Endodermal cell (in vitro differentiated cells): ENCODE data around the gene IRF2BP1. TPM values are rescaled to one million over a fixed set of nuclear protein-coding genes. Genes with fewer than 3 reads are reported as not detected.
A peak's percentile ranks its signal among the peaks of the same experiment; 100 is the strongest.

Experiments
- DNase-seq: peaks from one replicate; pipeline ENCODE4 v3.0.0-alpha.2; 2017
- H3K27ac ChIP-seq: 2 replicates; pipeline ENCODE4 v1.5.1; 2013; ENCODE audit warnings: mild to moderate bottlenecking, low read depth, low read length, moderate library complexity
- H3K27me3 ChIP-seq: 2 replicates; pipeline ENCODE4 v1.6.1; 2013; ENCODE audit warnings: mild to moderate bottlenecking, low read length, moderate library complexity; ENCODE audit not compliant: insufficient read depth, control insufficient read depth, poor library complexity, severe bottlenecking
- H3K36me3 ChIP-seq: 2 replicates; pipeline ENCODE4 v1.7.0; 2013; ENCODE audit warnings: mild to moderate bottlenecking, low read length, moderate library complexity; ENCODE audit not compliant: control insufficient read depth, insufficient read depth
- H3K4me1 ChIP-seq: one replicate; pipeline ENCODE4 v1.7.0; 2013; ENCODE audit warnings: low read length; ENCODE audit not compliant: control insufficient read depth, insufficient read depth
- H3K4me3 ChIP-seq: 2 replicates; pipeline ENCODE4 v1.5.1; 2013; ENCODE audit warnings: mild to moderate bottlenecking, low read length, moderate library complexity
- H3K9ac ChIP-seq: 2 replicates; pipeline ENCODE4 v1.6.1; 2013; ENCODE audit warnings: mild to moderate bottlenecking, low read length, moderate library complexity; ENCODE audit not compliant: poor library complexity, severe bottlenecking; ENCODE audit errors: extremely low read depth
- H3K9me3 ChIP-seq: 2 replicates; pipeline ENCODE4 v1.6.1; 2013; ENCODE audit warnings: mild to moderate bottlenecking, low read length, moderate library complexity; ENCODE audit not compliant: control insufficient read depth
- H3K27ac Mint-ChIP-seq: 2 replicates; pipeline ENCODE4 v1.8.0; 2020; ENCODE audit warnings: mixed read lengths
- H3K27me3 Mint-ChIP-seq: 2 replicates; pipeline ENCODE4 v1.8.0; 2021; ENCODE audit warnings: mild to moderate bottlenecking, mixed read lengths; ENCODE audit not compliant: insufficient read depth
- H3K36me3 Mint-ChIP-seq: 2 replicates; pipeline ENCODE4 v1.8.0; 2020; ENCODE audit warnings: low read depth, mixed read lengths
- H3K4me1 Mint-ChIP-seq: 2 replicates; pipeline ENCODE4 v1.8.0; 2020; ENCODE audit warnings: mixed read lengths
- H3K4me3 Mint-ChIP-seq: 2 replicates; pipeline ENCODE4 v1.8.0; 2020; ENCODE audit warnings: mild to moderate bottlenecking, moderate library complexity, mixed read lengths
- H3K9me3 Mint-ChIP-seq: 2 replicates; pipeline ENCODE4 v1.8.0; 2020; ENCODE audit warnings: mild to moderate bottlenecking, mixed read lengths
- WGBS, 2 experiments: methylation state at CpG; one replicate each; pipeline versions ENCODE4 v1.1.5 to v1.1.7; 2013; ENCODE audit warnings: missing lambda C conversion rate in 2 of 2, mixed read lengths in 1 of 2; ENCODE audit not compliant: insufficient coverage in 1 of 2, insufficient read length in 1 of 2; 5-methylcytosine and 5-hydroxymethylcytosine counted together
- total RNA-seq, 2 donors: library from RNA; stranded (reverse); fragmentation: NEBNext Ultra II Directional in 1 of 2; extraction: Animal tissue kit (Norgen Biotek cat#: 25700) in 1 of 2; gene quantifications; 2 replicates in 1 of 2; 3 replicates in 1 of 2; pipeline ENCODE4 v1.2.1, GENCODE V29; 2021
- TF ChIP-seq, protein P1 (sequence below): fragments of 200-600 bp; sonication (generic); conservative IDR thresholded peaks from 2 replicates; pipeline ENCODE4 v1.5.0; 2021; ENCODE audit warnings: antibody characterized with exemption, mild to moderate bottlenecking

IRF2BP1 gene
- total RNA-seq, 2 donors from 2014 or later = 23.8 to 30.3 TPM

DNA sequence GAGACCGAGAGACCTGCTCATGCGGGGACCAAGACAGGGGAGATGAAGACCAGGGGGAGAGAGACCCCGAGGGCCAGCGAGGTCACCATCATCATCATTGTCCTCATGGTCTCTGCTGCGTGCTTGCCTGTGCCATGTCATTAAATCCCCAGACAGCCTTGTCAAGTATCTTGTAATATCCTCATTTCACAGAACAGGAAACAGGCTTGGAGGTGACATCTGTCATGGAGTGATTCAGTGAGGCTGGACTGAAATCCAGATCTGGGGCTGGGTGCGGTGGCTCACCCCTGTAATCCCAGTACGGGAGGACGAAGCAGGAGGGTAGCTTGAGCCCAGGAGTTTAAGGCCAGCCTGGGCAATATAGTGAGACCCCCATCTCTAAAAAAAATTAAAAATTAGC, 34.5 kb upstream of the IRF2BP1 start:
- Histone ChIP-seq H3K9me3 (no peaks in the 10 kb centered on the region), H3K27me3 (no peaks in the 10 kb centered on the region), H3K27ac (peak overlapping the region; percentile 44), H3K9ac (no peak overlapping the region), H3K4me3 (no peak overlapping the region), H3K36me3 (no peaks in the 10 kb centered on the region), H3K4me1 (no peaks in the 10 kb centered on the region)
- TF ChIP-seq, protein P1, sequence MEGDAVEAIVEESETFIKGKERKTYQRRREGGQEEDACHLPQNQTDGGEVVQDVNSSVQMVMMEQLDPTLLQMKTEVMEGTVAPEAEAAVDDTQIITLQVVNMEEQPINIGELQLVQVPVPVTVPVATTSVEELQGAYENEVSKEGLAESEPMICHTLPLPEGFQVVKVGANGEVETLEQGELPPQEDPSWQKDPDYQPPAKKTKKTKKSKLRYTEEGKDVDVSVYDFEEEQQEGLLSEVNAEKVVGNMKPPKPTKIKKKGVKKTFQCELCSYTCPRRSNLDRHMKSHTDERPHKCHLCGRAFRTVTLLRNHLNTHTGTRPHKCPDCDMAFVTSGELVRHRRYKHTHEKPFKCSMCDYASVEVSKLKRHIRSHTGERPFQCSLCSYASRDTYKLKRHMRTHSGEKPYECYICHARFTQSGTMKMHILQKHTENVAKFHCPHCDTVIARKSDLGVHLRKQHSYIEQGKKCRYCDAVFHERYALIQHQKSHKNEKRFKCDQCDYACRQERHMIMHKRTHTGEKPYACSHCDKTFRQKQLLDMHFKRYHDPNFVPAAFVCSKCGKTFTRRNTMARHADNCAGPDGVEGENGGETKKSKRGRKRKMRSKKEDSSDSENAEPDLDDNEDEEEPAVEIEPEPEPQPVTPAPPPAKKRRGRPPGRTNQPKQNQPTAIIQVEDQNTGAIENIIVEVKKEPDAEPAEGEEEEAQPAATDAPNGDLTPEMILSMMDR = no peak
- Mint-ChIP-seq H3K4me1 (peaks cover 6% of the 10 kb centered on the region), H3K9me3 (no peaks in the 10 kb centered on the region), H3K27me3 (peaks cover 1% of the 10 kb centered on the region), H3K36me3 (no peaks in the 10 kb centered on the region), H3K27ac (no peak overlapping the region), H3K4me3 (no peak overlapping the region)
- WGBS, 2 experiments = 93 to 97% methylated on average over 4 to 8 of the region's 8 CpGs
- DNase-seq = no peak

DNA sequence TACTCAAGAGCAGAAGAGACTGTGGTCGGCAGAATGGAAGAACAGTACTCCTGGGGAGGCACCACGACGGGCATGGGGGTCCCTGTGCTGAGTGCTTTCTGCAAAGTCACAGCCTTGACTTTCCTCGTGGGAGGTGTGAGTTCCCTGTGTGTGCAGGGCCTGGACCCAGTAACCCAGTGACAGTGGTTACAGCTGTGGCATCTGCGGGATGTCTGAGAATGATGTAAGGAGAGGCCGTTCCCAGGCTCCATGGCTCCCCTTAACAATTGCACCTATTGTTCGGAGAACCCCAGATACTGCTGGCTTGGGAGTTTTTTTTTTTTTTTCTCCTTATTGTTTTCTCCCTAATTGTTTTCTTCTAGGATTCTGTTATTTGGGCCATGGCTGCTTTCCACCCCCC, 33.7 kb upstream of the IRF2BP1 start:
- peaks cover 6% of the 10 kb centered on the region for H3K4me1 Mint-ChIP-seq
- no peak overlapping the region for H3K4me3 ChIP-seq
- no peaks in the 10 kb centered on the region for H3K9me3 ChIP-seq
- no peak for DNase-seq
- H3K27ac Mint-ChIP-seq = no peak overlapping the region
- no peak overlapping the region for H3K4me3 Mint-ChIP-seq
- TF ChIP-seq, protein P1 = no peak
- peak overlapping the region; percentile 44 for H3K27ac ChIP-seq
- WGBS, 2 experiments = 76 to 84% methylated on average over 5 to 6 of the region's 7 CpGs
- peaks cover 1% of the 10 kb centered on the region for H3K27me3 Mint-ChIP-seq
- H3K27me3 ChIP-seq = no peaks in the 10 kb centered on the region
- no peaks in the 10 kb centered on the region for H3K36me3 ChIP-seq
- H3K4me1 ChIP-seq = no peaks in the 10 kb centered on the region
- H3K9me3 Mint-ChIP-seq = no peaks in the 10 kb centered on the region
- H3K9ac ChIP-seq = no peak overlapping the region
- H3K36me3 Mint-ChIP-seq = no peaks in the 10 kb centered on the region

DNA sequence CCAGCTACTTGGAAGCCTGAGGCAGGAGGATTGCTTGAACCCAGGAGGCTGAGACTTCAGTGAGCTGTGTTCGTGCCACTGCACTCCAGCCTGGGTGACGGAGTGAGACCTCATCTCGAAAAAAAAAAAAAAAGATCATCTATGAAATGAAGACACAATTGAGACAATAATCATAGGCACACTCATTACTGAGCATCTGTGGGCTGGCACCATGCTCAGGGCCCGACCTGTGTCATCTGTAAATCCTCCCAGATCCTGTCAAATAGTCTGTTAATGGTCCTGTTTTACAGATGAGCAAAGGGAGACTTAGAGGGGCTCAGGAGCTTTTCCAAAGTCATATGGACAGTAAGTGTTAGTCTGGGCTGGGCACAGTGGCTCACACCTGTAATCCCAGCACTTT, 32.8 kb upstream of the IRF2BP1 start:
- Histone ChIP-seq H3K9ac (no peak overlapping the region), H3K36me3 (no peaks in the 10 kb centered on the region), H3K27me3 (no peaks in the 10 kb centered on the region), H3K9me3 (no peaks in the 10 kb centered on the region), H3K4me1 (no peaks in the 10 kb centered on the region), H3K4me3 (no peak overlapping the region), H3K27ac (no peak overlapping the region)
- 86 to 90% methylated on average over 4 of the region's 4 CpGs for WGBS, 2 experiments
- DNase-seq = no peak
- Mint-ChIP-seq H3K4me1 (peaks cover 6% of the 10 kb centered on the region), H3K27me3 (peaks cover 2% of the 10 kb centered on the region), H3K27ac (no peak overlapping the region), H3K9me3 (no peaks in the 10 kb centered on the region), H3K4me3 (no peak overlapping the region), H3K36me3 (no peaks in the 10 kb centered on the region)
- TF ChIP-seq, protein P1 = no peak
